ENCODE results near the gene TBCD.

TBCD gene

DNA sequence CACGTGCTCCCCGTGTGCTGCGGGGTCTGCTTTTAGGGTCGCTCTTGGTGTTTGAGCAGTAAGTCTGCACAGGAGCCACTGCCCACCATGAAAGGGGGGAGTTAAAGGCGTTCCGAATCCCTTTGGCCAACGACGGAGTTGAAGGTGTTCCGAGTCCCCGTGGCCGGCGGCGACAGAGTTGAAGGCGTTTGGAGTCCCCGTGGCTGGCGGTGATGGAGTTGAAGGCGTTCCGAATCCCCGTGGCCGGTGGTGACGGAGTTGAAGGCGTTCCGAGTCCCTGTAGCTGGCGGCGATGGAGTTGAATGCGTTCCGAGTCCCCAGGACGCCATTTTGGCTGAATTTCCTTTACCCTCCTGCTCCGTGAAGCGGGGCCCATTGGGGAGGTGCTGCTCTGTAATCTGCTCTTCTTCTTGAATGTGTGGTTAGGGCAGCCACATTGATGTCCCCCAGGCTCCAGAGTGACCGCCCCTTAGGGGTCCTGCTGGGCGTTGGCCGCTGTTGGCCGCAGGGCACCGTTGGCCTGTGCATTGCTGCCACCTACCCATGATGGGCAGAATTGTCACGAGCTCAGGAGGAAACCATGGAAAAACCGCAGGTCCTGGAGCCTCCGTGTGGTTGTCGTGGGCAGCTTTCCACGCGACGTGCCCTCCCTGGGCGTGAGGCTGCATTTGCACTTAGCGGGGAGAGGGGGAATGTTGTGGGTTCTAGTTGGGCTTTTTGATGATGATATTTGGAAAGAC is 161.6 kb downstream of the TBCD start:
- peaks cover 10% of the 10 kb centered on the region for H3K36me3 ChIP-seq (replicated peaks; ENCODE audit: low read depth, low read length)
- H3K4me1 ChIP-seq (ENCODE audit: low read length), result peaks cover 46% of the 10 kb centered on the region
- no peak for TF ChIP-seq EZH2phosphoT487 (IDR thresholded peaks at IDR 0.05; ENCODE audit: low read depth)
- TF ChIP-seq CTCF (IDR thresholded peaks at IDR 0.05; ENCODE audit: low read depth, low read length), result no peak; the same call in 1 of the 2 replicates
- H3K9me3 ChIP-seq (ENCODE audit: insufficient read depth, low read length), result no peaks in the 10 kb centered on the region
- no peak overlapping the region for H3K27ac ChIP-seq (ENCODE audit: low read length)
- H3K4me2 ChIP-seq (ENCODE audit: low read length), result no peak overlapping the region
- no peak overlapping the region for H2AFZ ChIP-seq (ENCODE audit: low read depth, low read length)
- no peak overlapping the region for H3K4me3 ChIP-seq (ENCODE audit: low read length)
- H3K27me3 ChIP-seq (ENCODE audit: low read depth, low read length), result no peaks in the 10 kb centered on the region
- no peak overlapping the region for H3K9ac ChIP-seq (ENCODE audit: low read length)
- H3K79me2 ChIP-seq (ENCODE audit: low read length), result no peaks in the 10 kb centered on the region
- peaks cover 2% of the 10 kb centered on the region; the same call in 1 of the 2 replicates for H4K20me1 ChIP-seq (ENCODE audit: insufficient read depth, low read length)

DNA sequence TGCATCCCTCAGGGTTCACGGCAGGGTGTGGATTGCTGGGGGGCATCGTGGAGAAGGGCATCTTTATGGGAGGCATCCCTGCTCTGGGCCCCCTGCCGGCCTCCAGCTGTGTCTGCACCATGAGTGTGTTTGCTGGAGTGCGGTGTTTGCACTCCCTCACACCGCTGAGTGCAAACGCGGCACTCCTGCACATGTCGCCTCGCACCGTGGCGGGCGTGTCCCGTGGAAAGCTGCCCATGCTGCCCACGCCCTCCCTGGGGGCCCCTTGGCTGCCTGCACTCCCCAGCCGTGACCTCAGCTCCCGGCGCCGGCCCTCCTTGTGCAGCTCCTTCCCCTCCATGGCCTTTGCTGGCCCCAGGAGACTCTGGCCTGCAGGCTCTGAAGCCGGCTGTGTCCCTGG is 162.5 kb downstream of the TBCD start:
- TF ChIP-seq CTCF (IDR thresholded peaks at IDR 0.05; ENCODE audit: low read depth, low read length), result peak; percentile 49
- no peak for TF ChIP-seq EZH2phosphoT487 (IDR thresholded peaks at IDR 0.05; ENCODE audit: low read depth)
- Histone ChIP-seq H3K9me3 (ENCODE audit: insufficient read depth, low read length) (no peaks in the 10 kb centered on the region), H4K20me1 (ENCODE audit: insufficient read depth, low read length) (peaks cover 2% of the 10 kb centered on the region; the same call in 1 of the 2 replicates), H3K4me3 (ENCODE audit: low read length) (no peak overlapping the region), H3K36me3 (replicated peaks; ENCODE audit: low read depth, low read length) (peaks cover 10% of the 10 kb centered on the region), H3K27ac (ENCODE audit: low read length) (no peak overlapping the region), H3K4me2 (ENCODE audit: low read length) (peak overlapping the region; percentile 80), H3K79me2 (ENCODE audit: low read length) (no peaks in the 10 kb centered on the region), H3K9ac (ENCODE audit: low read length) (no peak overlapping the region), H3K4me1 (ENCODE audit: low read length) (peaks cover 46% of the 10 kb centered on the region), H3K27me3 (ENCODE audit: low read depth, low read length) (no peaks in the 10 kb centered on the region), H2AFZ (ENCODE audit: low read depth, low read length) (no peak overlapping the region)

- no peaks in the 10 kb centered on the region for H3K79me2 ChIP-seq (ENCODE audit: low read length)
- no peak overlapping the region for H2AFZ ChIP-seq (ENCODE audit: low read depth, low read length)
- H3K9ac ChIP-seq (ENCODE audit: low read length), result no peak overlapping the region; the same call in 1 of the 2 replicates
- peaks cover 2% of the 10 kb centered on the region; the same call in 1 of the 2 replicates for H4K20me1 ChIP-seq (ENCODE audit: insufficient read depth, low read length)
- H3K9me3 ChIP-seq (ENCODE audit: insufficient read depth, low read length), result no peaks in the 10 kb centered on the region
- no peaks in the 10 kb centered on the region for H3K27me3 ChIP-seq (ENCODE audit: low read depth, low read length)
- peaks cover 10% of the 10 kb centered on the region for H3K36me3 ChIP-seq (replicated peaks; ENCODE audit: low read depth, low read length)
- no peak overlapping the region for H3K27ac ChIP-seq (ENCODE audit: low read length)
- peak overlapping the region; percentile 80 for H3K4me2 ChIP-seq (ENCODE audit: low read length)
- H3K4me3 ChIP-seq (ENCODE audit: low read length), result peak overlapping the region; percentile 55
- peaks cover 46% of the 10 kb centered on the region for H3K4me1 ChIP-seq (ENCODE audit: low read length)
- TF ChIP-seq EZH2phosphoT487 (IDR thresholded peaks at IDR 0.05; ENCODE audit: low read depth) (no peak), CTCF (IDR thresholded peaks at IDR 0.05; ENCODE audit: low read depth, low read length) (peak; percentile 72)
These were observed 163.3 kb downstream of the TBCD start for GRCh38 chr17:82915010-82915756.

- H3K36me3 ChIP-seq (replicated peaks; ENCODE audit: low read depth, low read length), result peaks cover 10% of the 10 kb centered on the region
- no peaks in the 10 kb centered on the region for H3K9me3 ChIP-seq (ENCODE audit: insufficient read depth, low read length)
- H3K4me2 ChIP-seq (ENCODE audit: low read length), result peak overlapping the region; percentile 80
- H4K20me1 ChIP-seq (ENCODE audit: insufficient read depth, low read length), result peaks cover 2% of the 10 kb centered on the region; the same call in 1 of the 2 replicates
- H2AFZ ChIP-seq (ENCODE audit: low read depth, low read length), result no peak overlapping the region
- TF ChIP-seq EZH2phosphoT487 (IDR thresholded peaks at IDR 0.05; ENCODE audit: low read depth), result no peak
- TF ChIP-seq CTCF (IDR thresholded peaks at IDR 0.05; ENCODE audit: low read depth, low read length), result no peak
- no peaks in the 10 kb centered on the region for H3K79me2 ChIP-seq (ENCODE audit: low read length)
- no peaks in the 10 kb centered on the region for H3K27me3 ChIP-seq (ENCODE audit: low read depth, low read length)
- peaks cover 46% of the 10 kb centered on the region for H3K4me1 ChIP-seq (ENCODE audit: low read length)
- no peak overlapping the region for H3K9ac ChIP-seq (ENCODE audit: low read length)
- no peak overlapping the region for H3K27ac ChIP-seq (ENCODE audit: low read length)
- H3K4me3 ChIP-seq (ENCODE audit: low read length), result peak overlapping the region; percentile 55
These were observed 163.8 kb downstream of the TBCD start for GRCh38 chr17:82915757-82916027.

Data from OCI-LY3 (cell line).